Measurements from ENCODE around the gene NBL1.

The NBL1 gene

GRCh38 chr1:19644681-19645410 lies 735 bp downstream of the NBL1 start (continued):
- TF ChIP-seq ZNF596 (tag by site-specific recombination; IDR thresholded peaks at IDR 0.05) (peak; percentile 40; the same call in 1 of the 2 replicates), ZNF785 (tag by site-specific recombination; IDR thresholded peaks at IDR 0.05) (no peak), ZSCAN4 (tag by site-specific recombination; IDR thresholded peaks at IDR 0.05) (no peak), KLF17 (tag by site-specific recombination; IDR thresholded peaks at IDR 0.05) (peak; percentile 68; the same call in 1 of the 2 replicates), PRDM1 (tag by site-specific recombination; IDR thresholded peaks at IDR 0.05) (no peak), ZNF404 (tag by site-specific recombination; IDR thresholded peaks at IDR 0.05) (no peak), ZBTB1 (tag by site-specific recombination; IDR thresholded peaks at IDR 0.05) (no peak), ZFP41 (tag by site-specific recombination; IDR thresholded peaks at IDR 0.05; ENCODE audit: borderline replicate concordance) (no peak), ZNF398 (tag by site-specific recombination; IDR thresholded peaks at IDR 0.05) (0 out of 2 replicates have a peak, but pooled peaks have one; percentile 29), GLIS1 (tag by site-specific recombination; IDR thresholded peaks at IDR 0.05) (peak; percentile 59), ZBTB20 (tag by site-specific recombination; IDR thresholded peaks at IDR 0.05) (peak; percentile 80), ZFP37 (tag by site-specific recombination; IDR thresholded peaks at IDR 0.05) (no peak), SETDB1 (IDR thresholded peaks at IDR 0.05; ENCODE audit: insufficient read length, low read length) (no peak), ZNF23 (tag by site-specific recombination; IDR thresholded peaks at IDR 0.05; ENCODE audit: borderline replicate concordance) (no peak), ZBTB8A (tag by site-specific recombination; IDR thresholded peaks at IDR 0.05) (peak; percentile 80), ZNF76 (tag by site-specific recombination; IDR thresholded peaks at IDR 0.05; ENCODE audit: borderline replicate concordance, low read depth) (peak; percentile 34; the same call in 1 of the 2 replicates), ZNF843 (tag by site-specific recombination; IDR thresholded peaks at IDR 0.05) (0 out of 2 replicates have a peak, but pooled peaks have one; percentile 14), ZSCAN30 (tag by site-specific recombination; IDR thresholded peaks at IDR 0.05) (peak; percentile 24; the same call in 1 of the 2 replicates), ZNF701 (tag by site-specific recombination; IDR thresholded peaks at IDR 0.05) (no peak), OVOL3 (tag by site-specific recombination; IDR thresholded peaks at IDR 0.05) (no peak), ZNF335 (tag by site-specific recombination; conservative IDR thresholded peaks at IDR 0.05) (peak; percentile 60), GLIS2 (tag by site-specific recombination; IDR thresholded peaks at IDR 0.05) (peak; percentile 82)
- TF ChIP-seq, protein P1, sequence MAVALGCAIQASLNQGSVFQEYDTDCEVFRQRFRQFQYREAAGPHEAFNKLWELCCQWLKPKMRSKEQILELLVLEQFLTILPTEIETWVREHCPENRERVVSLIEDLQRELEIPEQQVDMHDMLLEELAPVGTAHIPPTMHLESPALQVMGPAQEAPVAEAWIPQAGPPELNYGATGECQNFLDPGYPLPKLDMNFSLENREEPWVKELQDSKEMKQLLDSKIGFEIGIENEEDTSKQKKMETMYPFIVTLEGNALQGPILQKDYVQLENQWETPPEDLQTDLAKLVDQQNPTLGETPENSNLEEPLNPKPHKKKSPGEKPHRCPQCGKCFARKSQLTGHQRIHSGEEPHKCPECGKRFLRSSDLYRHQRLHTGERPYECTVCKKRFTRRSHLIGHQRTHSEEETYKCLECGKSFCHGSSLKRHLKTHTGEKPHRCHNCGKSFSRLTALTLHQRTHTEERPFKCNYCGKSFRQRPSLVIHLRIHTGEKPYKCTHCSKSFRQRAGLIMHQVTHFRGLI (tag by site-specific recombination; IDR thresholded peaks at IDR 0.05) = no peak
- TF ChIP-seq, protein P2, sequence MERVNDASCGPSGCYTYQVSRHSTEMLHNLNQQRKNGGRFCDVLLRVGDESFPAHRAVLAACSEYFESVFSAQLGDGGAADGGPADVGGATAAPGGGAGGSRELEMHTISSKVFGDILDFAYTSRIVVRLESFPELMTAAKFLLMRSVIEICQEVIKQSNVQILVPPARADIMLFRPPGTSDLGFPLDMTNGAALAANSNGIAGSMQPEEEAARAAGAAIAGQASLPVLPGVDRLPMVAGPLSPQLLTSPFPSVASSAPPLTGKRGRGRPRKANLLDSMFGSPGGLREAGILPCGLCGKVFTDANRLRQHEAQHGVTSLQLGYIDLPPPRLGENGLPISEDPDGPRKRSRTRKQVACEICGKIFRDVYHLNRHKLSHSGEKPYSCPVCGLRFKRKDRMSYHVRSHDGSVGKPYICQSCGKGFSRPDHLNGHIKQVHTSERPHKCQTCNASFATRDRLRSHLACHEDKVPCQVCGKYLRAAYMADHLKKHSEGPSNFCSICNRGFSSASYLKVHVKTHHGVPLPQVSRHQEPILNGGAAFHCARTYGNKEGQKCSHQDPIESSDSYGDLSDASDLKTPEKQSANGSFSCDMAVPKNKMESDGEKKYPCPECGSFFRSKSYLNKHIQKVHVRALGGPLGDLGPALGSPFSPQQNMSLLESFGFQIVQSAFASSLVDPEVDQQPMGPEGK (tag by site-specific recombination; IDR thresholded peaks at IDR 0.05) = peak; percentile 69; the same call in 1 of the 2 replicates
- TF ChIP-seq, protein P3, sequence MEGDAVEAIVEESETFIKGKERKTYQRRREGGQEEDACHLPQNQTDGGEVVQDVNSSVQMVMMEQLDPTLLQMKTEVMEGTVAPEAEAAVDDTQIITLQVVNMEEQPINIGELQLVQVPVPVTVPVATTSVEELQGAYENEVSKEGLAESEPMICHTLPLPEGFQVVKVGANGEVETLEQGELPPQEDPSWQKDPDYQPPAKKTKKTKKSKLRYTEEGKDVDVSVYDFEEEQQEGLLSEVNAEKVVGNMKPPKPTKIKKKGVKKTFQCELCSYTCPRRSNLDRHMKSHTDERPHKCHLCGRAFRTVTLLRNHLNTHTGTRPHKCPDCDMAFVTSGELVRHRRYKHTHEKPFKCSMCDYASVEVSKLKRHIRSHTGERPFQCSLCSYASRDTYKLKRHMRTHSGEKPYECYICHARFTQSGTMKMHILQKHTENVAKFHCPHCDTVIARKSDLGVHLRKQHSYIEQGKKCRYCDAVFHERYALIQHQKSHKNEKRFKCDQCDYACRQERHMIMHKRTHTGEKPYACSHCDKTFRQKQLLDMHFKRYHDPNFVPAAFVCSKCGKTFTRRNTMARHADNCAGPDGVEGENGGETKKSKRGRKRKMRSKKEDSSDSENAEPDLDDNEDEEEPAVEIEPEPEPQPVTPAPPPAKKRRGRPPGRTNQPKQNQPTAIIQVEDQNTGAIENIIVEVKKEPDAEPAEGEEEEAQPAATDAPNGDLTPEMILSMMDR (tag by site-specific recombination; IDR thresholded peaks at IDR 0.05) = peak; percentile 33; the same call in 1 of the 2 replicates
- TF ChIP-seq, protein P4, sequence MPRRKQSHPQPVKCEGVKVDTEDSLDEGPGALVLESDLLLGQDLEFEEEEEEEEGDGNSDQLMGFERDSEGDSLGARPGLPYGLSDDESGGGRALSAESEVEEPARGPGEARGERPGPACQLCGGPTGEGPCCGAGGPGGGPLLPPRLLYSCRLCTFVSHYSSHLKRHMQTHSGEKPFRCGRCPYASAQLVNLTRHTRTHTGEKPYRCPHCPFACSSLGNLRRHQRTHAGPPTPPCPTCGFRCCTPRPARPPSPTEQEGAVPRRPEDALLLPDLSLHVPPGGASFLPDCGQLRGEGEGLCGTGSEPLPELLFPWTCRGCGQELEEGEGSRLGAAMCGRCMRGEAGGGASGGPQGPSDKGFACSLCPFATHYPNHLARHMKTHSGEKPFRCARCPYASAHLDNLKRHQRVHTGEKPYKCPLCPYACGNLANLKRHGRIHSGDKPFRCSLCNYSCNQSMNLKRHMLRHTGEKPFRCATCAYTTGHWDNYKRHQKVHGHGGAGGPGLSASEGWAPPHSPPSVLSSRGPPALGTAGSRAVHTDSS (tag by site-specific recombination; IDR thresholded peaks at IDR 0.05) = no peak
- TF ChIP-seq, protein P5, sequence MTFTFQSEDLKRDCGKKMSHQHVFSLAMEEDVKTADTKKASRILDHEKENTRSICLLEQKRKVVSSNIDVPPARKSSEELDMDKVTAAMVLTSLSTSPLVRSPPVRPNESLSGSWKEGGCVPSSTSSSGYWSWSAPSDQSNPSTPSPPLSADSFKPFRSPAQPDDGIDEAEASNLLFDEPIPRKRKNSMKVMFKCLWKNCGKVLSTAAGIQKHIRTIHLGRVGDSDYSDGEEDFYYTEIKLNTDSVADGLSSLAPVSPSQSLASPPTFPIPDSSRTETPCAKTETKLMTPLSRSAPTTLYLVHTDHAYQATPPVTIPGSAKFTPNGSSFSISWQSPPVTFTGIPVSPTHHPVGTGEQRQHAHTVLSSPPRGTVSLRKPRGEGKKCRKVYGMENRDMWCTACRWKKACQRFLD (tag by site-specific recombination; IDR thresholded peaks at IDR 0.05) = no peak

Data from HEK293 (cell line).